ENCODE data around the gene SLC20A1.

The SLC20A1 gene, protein sequence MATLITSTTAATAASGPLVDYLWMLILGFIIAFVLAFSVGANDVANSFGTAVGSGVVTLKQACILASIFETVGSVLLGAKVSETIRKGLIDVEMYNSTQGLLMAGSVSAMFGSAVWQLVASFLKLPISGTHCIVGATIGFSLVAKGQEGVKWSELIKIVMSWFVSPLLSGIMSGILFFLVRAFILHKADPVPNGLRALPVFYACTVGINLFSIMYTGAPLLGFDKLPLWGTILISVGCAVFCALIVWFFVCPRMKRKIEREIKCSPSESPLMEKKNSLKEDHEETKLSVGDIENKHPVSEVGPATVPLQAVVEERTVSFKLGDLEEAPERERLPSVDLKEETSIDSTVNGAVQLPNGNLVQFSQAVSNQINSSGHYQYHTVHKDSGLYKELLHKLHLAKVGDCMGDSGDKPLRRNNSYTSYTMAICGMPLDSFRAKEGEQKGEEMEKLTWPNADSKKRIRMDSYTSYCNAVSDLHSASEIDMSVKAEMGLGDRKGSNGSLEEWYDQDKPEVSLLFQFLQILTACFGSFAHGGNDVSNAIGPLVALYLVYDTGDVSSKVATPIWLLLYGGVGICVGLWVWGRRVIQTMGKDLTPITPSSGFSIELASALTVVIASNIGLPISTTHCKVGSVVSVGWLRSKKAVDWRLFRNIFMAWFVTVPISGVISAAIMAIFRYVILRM

DNA sequence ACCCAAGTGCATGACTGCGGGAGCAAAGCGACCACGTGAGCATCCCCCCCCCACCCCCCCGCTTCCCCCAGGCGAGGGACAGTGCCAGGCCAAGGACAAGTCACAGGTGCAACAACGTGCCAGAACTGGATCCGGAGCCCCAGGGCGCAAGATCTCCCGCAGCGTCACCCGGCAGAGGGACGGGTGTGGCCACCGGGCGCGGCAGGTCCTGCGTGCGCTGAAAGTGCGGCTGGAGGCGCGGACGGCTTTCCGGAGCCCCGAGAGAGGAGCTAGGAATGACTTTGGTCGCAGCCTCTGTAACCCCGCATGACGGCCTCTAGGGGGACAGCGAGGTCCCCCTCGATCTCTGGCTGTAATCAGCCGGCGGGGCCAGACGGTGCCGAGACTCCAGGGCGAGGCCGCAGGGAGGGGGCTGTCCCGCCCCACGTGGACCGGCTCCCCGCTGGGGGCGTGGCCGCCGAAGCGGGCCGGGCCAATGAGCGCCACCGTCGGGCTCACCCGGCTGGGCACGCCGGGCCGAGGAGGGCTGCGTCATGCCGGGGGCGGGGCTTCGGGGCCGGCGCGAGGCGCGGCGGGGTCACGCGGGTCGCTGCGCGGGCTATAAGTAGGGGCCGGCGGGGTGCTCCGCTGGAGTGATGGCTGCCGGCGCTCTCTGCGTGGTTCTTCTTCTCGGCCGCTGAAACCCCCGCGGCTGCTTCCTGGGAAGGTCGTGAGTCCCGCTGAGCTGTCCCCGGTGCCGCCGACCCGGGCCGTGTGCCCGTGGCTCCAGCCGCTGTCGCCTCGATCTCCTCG is at the start of gene SLC20A1:
SLC20A1 (plus strand) TSS at position 630 of the 792 bp plus-strand sequence. CDS start 890 bp downstream, outside the sequence.
- TF ChIP-seq, protein P1, sequence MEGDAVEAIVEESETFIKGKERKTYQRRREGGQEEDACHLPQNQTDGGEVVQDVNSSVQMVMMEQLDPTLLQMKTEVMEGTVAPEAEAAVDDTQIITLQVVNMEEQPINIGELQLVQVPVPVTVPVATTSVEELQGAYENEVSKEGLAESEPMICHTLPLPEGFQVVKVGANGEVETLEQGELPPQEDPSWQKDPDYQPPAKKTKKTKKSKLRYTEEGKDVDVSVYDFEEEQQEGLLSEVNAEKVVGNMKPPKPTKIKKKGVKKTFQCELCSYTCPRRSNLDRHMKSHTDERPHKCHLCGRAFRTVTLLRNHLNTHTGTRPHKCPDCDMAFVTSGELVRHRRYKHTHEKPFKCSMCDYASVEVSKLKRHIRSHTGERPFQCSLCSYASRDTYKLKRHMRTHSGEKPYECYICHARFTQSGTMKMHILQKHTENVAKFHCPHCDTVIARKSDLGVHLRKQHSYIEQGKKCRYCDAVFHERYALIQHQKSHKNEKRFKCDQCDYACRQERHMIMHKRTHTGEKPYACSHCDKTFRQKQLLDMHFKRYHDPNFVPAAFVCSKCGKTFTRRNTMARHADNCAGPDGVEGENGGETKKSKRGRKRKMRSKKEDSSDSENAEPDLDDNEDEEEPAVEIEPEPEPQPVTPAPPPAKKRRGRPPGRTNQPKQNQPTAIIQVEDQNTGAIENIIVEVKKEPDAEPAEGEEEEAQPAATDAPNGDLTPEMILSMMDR (conservative IDR thresholded peaks at IDR 0.05) = no peak; the same call in 1 of the 2 replicates
- peak within 1 kb of the TSS; percentile 90 for H3K27ac ChIP-seq

- TF ChIP-seq, protein P1 (conservative IDR thresholded peaks at IDR 0.05) = no peak
- no peak overlapping the region for H3K27ac ChIP-seq
Measured at GRCh38 chr2:112597537-112598322, 48.0 kb upstream of the SLC20A1 start.

GRCh38 chr2:112600634-112601033 is 45.1 kb upstream of the SLC20A1 start:
- H3K27ac ChIP-seq = no peak overlapping the region
- TF ChIP-seq, protein P1 (conservative IDR thresholded peaks at IDR 0.05) = no peak

DNA sequence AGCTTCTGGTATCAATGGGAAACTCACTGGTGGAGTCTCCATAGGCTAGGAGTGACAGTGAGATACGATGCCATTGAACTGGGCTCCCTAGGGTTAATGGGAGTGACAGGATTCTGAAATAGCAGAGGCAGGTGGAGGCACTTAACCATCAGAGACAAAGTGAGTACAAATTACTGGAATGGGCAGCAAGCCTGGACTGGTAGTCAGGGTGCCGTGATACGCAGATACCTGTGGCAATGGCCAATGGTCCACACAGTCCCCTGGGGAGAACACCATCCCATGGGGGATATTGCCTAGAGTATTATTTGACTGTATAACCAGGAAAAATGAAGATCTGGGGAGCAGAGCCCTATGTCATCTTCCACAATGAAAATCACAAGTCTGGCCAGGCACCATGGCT is 44.0 kb upstream of the SLC20A1 start:
- H3K27ac ChIP-seq = no peak overlapping the region
- TF ChIP-seq, protein P1 (conservative IDR thresholded peaks at IDR 0.05) = no peak

DNA sequence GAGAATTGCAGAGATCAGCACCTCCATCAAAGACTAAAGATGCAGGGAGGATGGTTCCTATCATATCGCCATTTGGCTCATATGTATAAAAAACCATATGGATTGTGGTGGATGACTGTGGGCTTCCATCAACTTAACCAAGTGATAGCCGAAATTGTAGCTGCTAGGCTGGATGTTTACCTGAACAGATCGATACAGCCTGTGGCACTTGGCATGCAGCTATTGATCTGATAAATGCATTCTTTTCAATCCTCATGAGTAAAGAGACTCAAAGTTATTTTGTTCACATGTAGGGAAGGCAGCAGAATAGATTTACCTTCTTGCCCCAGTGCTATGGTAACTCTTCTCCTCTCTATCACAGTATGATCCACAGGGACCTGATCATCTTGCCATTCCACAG is 42.8 kb upstream of the SLC20A1 start:
- H3K27ac ChIP-seq = no peak overlapping the region
- TF ChIP-seq, protein P1 (conservative IDR thresholded peaks at IDR 0.05) = no peak

- TF ChIP-seq, protein P1 (conservative IDR thresholded peaks at IDR 0.05) = no peak
Measured at GRCh38 chr2:112603731-112604130, 42.0 kb upstream of the SLC20A1 start.

More at GRCh38 chr2:112603731-112604130, 42.0 kb upstream of the SLC20A1 start:
- no peak overlapping the region for H3K27ac ChIP-seq

All from VCaP (cell line).